A549 (cell line): ENCODE data around the gene AKAP9.

ENCODE experiments used
- CTCF ChIP-seq: fragments of >200 bp; sonication (Bioruptor Twin); formaldehyde crosslinking; IDR thresholded peaks from 3 replicates; pipeline ENCODE4 v1.5.1; 2016
- PHF8 ChIP-seq: fragments of 200-600 bp; sonication (generic); IDR thresholded peaks from 2 replicates; pipeline ENCODE4 v1.6.1; 2016; ENCODE audit warnings: low read depth, mild to moderate bottlenecking, antibody characterized with exemption, moderate library complexity, borderline replicate concordance

GRCh38 chr7:91995391-91996105 lies 54.9 kb downstream of the AKAP9 start:
- TF ChIP-seq CTCF, result no peak
- TF ChIP-seq PHF8, result no peak
